OCI-M2 (cell line): Measurements from ENCODE around the gene RUNX2.

Experiments
- DNase-seq: peaks from one replicate; lab custom pipeline; 2025; ENCODE audit not compliant: unreplicated experiment; lab: John Stamatoyannopoulos, UW

RUNX2 gene

DNA sequence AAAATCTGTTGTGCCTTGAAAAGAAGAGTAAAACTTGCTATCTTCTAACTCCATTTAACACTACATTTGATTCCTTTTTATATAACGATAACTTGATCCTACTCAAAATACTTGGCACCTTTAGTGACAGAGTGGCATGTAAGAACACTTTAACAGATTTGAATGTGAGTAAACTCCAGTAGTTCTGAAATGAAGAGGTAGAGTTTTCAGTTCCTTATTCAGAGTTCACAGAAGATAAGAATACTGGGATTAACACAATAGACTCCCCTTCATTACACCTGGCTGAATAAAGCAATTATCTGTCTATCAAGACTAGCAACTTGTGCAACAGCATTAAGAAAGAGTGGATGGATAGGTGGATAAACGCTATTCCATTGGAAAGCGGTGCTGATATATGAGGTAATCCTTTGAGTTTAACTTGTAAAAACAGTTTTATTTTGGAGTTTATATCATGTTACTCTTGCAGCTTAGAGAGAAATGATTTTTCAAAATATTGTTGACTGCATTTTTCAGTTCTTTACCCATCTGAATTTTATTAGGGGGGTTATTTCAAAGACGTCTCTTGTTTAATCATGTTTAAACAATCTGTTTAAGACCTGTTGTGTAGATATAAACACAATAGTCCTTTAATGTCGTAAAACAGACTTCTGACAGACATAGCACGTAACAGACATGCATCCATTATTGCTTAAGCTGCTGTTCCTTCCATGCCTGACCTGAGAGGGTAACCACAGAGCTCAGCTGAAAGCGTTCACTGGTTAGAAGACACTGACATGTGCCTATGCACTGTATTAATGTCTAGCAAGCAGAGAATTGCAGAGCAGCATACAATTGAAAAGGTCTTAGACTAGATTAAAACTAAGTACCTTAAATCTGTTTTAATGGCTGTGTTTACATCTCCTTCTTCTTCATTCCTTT lies 152.0 kb downstream of the RUNX2 start:
- no peak for DNase-seq

DNA sequence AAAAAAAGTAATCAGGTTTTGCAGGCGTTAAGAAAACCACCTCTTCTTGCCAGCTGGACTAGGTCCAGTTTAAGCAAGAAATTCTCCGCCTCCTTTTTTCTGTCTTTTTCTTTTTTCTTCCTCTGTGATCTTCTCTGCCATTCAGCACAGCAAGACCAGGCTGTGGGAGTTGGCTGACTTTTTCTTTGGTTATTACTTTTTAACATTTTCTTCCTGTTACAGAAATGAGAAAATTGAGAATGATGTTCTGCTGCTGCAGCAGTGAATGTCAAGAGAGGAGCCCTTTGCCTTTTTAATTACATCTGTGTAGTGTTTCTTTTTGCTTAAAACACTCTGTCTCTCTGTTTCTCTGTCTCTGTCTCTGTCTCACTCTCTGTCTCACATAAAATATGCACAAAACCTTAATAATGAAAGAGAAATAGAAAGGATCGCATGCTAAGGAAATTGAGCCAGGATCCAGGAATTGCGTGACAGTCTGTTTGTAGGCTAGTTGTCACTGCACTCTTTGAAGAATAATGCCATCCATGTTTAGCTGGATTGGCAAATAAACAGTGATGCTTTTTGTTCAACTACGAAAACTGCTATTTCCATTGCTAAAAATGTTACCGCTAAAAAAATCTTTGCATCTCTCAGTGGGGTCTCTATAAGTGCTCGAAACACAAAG lies 152.8 kb downstream of the RUNX2 start:
- no peak for DNase-seq

DNA sequence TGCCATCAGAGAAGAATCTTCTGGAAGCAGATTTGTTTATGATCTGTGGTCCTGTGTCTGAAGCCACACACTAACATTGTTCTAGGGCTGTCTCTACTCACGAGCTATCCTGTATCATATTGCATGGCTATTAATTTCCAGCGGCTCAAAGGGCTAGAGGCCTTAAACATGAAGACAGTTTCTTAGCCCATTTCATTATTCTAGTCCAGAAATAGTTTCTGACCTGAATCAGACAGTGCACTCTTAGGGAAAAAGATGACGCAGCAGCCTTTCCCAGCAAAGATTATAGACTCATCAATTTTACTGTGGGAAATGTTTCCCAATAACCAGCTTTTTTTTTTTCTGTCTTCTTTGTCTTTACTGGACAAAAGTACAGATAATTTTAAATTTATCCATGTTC lies 154.9 kb downstream of the RUNX2 start:
- no peak for DNase-seq

GRCh38 chr6:45483501-45483900 lies 155.4 kb downstream of the RUNX2 start:
- no peak for DNase-seq

DNA sequence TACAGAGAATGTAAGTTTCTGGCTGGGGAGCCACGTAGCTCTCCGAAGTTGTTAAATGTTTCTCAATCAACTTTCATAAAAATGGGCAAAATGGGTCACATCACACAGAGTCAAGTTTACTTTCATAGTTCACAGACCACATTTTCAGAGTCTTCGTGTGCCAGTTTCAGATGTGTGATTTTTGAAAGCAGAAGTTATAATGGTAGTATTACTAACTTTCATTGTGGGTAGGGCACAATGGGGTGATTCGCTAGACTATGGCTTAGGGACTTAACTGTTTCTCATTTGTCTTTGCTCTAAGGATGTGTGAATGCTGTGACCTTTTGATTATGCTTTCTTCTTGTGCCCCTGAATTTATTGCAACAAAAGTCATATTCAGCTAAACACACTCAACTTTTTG lies 158.6 kb downstream of the RUNX2 start:
- DNase-seq, result no peak

- DNase-seq, result no peak
Observed at GRCh38 chr6:45487645-45488044, 159.5 kb downstream of the RUNX2 start.

GRCh38 chr6:45488269-45488668 lies 160.1 kb downstream of the RUNX2 start:
- DNase-seq, result no peak

- DNase-seq, result no peak
Observed at GRCh38 chr6:45488889-45489288, 160.8 kb downstream of the RUNX2 start.

- DNase-seq, result no peak
Observed at GRCh38 chr6:45491048-45491735, 163.1 kb downstream of the RUNX2 start.

DNA sequence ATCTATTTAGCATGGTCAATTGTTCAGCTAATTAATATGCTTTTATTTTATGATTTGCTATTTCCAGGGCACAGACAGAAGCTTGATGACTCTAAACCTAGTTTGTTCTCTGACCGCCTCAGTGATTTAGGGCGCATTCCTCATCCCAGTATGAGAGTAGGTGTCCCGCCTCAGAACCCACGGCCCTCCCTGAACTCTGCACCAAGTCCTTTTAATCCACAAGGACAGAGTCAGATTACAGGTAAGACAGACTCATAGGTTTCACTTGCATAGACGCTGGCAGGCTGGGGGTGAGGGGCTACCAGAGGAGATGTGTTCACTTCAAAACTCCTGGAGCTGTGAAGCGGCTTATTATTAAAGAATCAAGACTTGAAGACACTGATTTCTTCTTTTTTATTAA lies 163.7 kb downstream of the RUNX2 start:
- DNase-seq, result no peak

DNA sequence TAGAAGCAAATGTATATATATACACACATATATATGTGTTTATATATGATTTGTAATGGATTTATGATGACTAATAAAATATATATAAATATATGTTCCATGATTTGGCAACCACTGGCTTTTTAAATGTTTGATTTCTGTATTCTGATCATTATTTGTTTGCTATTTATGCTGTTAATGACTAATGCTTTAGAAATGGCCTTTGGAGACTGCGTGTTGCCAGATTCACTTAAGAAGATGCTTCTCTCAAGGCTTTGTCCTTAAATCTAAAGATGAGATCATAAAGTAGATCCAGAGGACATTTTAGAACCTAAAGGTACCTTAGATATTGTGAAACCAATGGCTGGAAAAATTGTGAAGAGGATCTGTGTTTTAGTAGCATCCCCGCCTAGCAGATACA lies 165.6 kb downstream of the RUNX2 start:
- DNase-seq, result no peak

GRCh38 chr6:45494416-45495135 lies 166.4 kb downstream of the RUNX2 start:
- no peak for DNase-seq

DNA sequence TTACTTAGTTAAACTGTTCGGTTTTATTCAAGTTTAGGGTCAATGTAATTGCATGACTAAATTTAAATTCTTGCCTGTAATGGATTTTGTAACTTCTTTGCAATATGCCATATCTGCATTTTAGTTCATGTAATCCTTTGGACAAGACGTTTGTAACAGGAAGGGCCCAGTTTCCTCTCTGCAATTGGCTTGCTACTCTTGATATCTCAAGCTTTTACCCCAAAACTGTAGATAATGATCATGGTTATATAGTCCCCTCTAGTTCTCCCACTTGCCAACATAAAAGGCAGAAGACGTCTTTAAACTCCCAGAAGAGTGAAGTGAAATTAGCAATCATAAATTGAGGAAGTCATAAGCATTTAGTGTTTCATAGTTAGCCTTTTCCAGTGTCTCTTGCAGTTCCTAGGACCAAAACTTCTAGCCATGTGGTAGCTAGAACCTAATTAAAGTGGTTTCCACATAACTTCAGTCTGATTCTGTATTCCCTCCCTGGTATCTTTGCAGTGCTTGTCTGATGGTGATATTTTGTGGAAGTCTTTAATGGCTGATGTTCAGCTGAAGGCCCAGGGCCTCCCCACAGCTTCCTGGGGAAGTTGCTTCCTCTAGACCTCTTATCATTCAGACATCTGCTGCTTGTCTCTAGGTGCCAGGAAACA lies 167.4 kb downstream of the RUNX2 start:
- DNase-seq, result no peak

DNA sequence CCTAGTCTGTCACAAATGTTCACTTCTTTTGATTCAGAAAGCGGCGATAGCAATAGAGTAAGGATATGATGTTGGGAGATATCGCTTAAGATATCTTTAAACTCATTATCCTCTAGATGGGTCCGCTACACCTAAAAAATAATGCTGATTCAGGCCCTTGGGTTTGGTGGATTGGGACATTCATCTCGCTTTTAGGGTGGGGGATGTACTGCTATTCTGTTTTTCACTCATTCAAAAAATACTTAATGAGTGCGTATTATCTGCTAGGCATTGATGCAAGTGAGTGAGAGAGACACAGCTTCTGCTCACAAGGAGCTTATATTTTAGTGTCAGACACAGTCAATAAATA lies 167.9 kb downstream of the RUNX2 start:
- no peak for DNase-seq

GRCh38 chr6:45498591-45498990 lies 170.5 kb downstream of the RUNX2 start:
- DNase-seq, result no peak

DNA sequence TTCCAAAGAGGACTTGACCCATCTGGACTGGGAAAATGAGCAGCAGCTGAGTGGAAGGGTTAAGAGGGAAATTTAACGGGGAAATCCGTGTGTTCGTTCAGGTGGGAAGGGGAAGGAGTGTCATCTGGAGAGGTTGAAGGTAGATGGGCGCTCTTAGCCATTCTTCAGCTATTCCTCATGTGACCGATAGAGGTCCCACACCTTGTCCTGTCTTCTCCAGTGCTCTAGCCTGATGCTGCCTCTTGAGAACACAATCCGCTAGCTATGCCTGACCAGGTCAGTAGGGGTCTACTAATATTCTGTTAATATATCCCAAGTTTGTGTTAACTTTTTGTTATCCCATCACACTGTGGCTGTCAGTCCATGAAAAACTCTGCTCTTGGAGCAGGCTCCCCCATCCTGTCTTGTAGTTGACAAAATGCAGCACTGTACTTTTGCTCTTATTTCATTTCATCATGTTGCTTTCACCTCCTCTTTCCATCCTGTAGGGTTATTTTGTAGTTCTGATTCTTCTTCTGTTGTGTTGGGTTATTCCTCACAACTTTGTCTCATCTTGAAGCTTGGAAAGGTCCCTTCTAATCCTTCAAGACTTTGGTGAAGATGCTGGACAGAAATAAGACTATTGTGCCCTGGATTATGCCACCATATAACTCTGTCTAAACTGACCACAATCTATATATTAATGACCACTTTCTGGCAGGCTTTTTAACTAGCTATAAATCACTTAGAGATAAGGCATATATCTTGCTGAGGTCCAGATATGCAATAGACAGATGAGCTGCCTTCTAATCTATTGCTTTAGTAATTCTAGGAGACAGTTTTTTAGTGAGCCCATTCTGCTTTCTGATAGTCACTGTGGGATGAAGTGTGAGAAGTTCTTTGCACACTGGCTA lies 173.0 kb downstream of the RUNX2 start:
- no peak for DNase-seq

- DNase-seq, result no peak
Observed at GRCh38 chr6:45502456-45502855, 174.3 kb downstream of the RUNX2 start.

GRCh38 chr6:45504947-45505346 lies 176.8 kb downstream of the RUNX2 start:
- DNase-seq, result no peak

DNA sequence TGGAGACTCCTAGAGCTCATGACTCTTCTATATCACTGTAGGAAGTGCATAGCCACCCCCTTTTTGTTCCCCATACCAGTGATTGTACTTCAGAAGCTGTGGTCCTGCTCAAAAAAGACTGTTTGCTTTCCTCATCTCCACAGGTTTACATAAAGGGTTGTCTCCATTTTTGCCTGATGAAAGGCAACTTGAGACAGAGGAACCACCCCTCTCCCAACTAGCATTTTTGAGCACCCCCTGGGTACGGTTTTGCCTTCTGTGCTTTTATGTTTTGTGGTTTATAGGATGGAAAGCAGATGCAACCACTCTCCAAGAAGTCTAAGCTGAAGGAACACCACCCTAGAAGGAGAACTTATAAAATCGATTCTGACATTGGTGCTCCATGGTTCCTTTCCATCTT lies 177.3 kb downstream of the RUNX2 start:
- no peak for DNase-seq

- no peak for DNase-seq
Observed at GRCh38 chr6:45507186-45507585, 179.1 kb downstream of the RUNX2 start.
